ENCODE results near the gene ADAM23. TPM values are rescaled to one million over a fixed set of nuclear protein-coding genes. Genes with fewer than 3 reads are reported as not detected.

The ADAM23 gene
- total and polyA plus RNA-seq, 2 of the 13 experiments (the other 11 are each of a cell fraction or from before 2014, with no cell fraction given), result 0.04 TPM; not detected in 1

DNA sequence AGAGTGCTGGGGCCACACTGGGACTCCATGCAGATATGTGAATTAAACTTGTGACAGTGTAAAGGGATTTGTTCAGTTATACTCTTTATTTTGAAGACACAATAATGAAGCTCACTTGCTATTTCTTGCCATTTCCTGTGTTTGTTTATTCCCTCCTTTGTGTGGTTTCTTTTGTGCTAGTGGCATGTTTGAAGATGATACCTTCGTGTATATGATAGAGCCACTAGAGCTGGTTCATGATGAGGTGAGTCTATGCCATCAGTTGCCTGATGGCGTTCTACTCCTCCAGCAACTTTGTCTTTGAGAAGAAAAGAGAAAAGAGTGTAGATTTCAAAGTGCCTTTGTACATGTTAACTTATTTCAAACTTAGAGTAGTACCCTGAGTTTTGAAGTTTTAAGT, 99.7 kb downstream of the ADAM23 start:
- no peaks in the 10 kb centered on the region for H3K79me2 ChIP-seq (ENCODE audit: insufficient read depth, low read length)
- no peak overlapping the region for H3K4me2 ChIP-seq (ENCODE audit: low read depth, low read length)
- H3K27me3 ChIP-seq (ENCODE audit: control insufficient read depth in 1 of 2, insufficient read depth in 2 of 2, low read length in 2 of 2), result no peaks in the 10 kb centered on the region
- no peak overlapping the region for H3K9ac ChIP-seq (ENCODE audit: insufficient read depth, low read depth, low read length)
- H4K20me1 ChIP-seq (ENCODE audit: insufficient read depth, low read length), result no peaks in the 10 kb centered on the region
- POLR2A ChIA-PET, result no interaction called here
- H2AFZ ChIP-seq (ENCODE audit: low read length), result no peak overlapping the region
- no peak for FAIRE-seq
- no peaks in the 10 kb centered on the region for H3K9me3 ChIP-seq (ENCODE audit: low read length)
- H3K4me1 ChIP-seq (ENCODE audit: insufficient read depth, low read length), result no peaks in the 10 kb centered on the region
- no peak for DNase-seq (ENCODE audit: low spot score)
- in situ Hi-C loops (cut with HindIII; ENCODE audit: extremely low pct_ligation_motif_present, low pct_unique_long_range_greater_than_20kb), result no loop called here
- ATAC-seq, result no peak
- H3K27ac ChIP-seq (ENCODE audit: extremely low read length, insufficient read depth, low read length), result no peak overlapping the region
- no TSS peak for BruUV-seq (replicated peaks)
- 2% methylated on average over 2 of the region's 2 CpGs for WGBS (ENCODE audit: low lambda C conversion rate)
- CTCF ChIA-PET (ENCODE audit: low intra/inter-chr PET ratio, low total read pairs), result no interaction called here
- H3K4me3 ChIP-seq (replicated peaks in 1 of 3; ENCODE audit: insufficient read depth in 1 of 3, low read depth in 2 of 3, low read length in 3 of 3), result no peak overlapping the region
- intact Hi-C loops (cut with micrococcal nuclease; ENCODE audit: unreplicated experiment), result no loop called here
- H3K36me3 ChIP-seq (replicated peaks in 1 of 2; ENCODE audit: control insufficient read depth in 1 of 2, insufficient read depth in 2 of 2, low read length in 2 of 2), result no peaks in the 10 kb centered on the region
- TF ChIP-seq, protein P1, sequence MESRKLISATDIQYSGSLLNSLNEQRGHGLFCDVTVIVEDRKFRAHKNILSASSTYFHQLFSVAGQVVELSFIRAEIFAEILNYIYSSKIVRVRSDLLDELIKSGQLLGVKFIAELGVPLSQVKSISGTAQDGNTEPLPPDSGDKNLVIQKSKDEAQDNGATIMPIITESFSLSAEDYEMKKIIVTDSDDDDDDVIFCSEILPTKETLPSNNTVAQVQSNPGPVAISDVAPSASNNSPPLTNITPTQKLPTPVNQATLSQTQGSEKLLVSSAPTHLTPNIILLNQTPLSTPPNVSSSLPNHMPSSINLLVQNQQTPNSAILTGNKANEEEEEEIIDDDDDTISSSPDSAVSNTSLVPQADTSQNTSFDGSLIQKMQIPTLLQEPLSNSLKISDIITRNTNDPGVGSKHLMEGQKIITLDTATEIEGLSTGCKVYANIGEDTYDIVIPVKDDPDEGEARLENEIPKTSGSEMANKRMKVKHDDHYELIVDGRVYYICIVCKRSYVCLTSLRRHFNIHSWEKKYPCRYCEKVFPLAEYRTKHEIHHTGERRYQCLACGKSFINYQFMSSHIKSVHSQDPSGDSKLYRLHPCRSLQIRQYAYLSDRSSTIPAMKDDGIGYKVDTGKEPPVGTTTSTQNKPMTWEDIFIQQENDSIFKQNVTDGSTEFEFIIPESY (CRISPR knock-in tag; IDR thresholded peaks at IDR 0.05), result no peak
- no peak for TF ChIP-seq DPF2 (CRISPR knock-in tag; IDR thresholded peaks at IDR 0.05; ENCODE audit: borderline replicate concordance, low read depth)
- no peak for TF ChIP-seq ZNF451 (CRISPR knock-in tag; IDR thresholded peaks at IDR 0.05)
- TF ChIP-seq BCL6 (CRISPR knock-in tag; IDR thresholded peaks at IDR 0.05), result no peak
- TF ChIP-seq, protein P2, sequence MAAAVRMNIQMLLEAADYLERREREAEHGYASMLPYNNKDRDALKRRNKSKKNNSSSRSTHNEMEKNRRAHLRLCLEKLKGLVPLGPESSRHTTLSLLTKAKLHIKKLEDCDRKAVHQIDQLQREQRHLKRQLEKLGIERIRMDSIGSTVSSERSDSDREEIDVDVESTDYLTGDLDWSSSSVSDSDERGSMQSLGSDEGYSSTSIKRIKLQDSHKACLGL (CRISPR knock-in tag; IDR thresholded peaks at IDR 0.05), result no peak
- TF ChIP-seq SP5 (CRISPR knock-in tag; IDR thresholded peaks at IDR 0.05; ENCODE audit: borderline replicate concordance, low read depth), result no peak
- TF ChIP-seq, protein P3, sequence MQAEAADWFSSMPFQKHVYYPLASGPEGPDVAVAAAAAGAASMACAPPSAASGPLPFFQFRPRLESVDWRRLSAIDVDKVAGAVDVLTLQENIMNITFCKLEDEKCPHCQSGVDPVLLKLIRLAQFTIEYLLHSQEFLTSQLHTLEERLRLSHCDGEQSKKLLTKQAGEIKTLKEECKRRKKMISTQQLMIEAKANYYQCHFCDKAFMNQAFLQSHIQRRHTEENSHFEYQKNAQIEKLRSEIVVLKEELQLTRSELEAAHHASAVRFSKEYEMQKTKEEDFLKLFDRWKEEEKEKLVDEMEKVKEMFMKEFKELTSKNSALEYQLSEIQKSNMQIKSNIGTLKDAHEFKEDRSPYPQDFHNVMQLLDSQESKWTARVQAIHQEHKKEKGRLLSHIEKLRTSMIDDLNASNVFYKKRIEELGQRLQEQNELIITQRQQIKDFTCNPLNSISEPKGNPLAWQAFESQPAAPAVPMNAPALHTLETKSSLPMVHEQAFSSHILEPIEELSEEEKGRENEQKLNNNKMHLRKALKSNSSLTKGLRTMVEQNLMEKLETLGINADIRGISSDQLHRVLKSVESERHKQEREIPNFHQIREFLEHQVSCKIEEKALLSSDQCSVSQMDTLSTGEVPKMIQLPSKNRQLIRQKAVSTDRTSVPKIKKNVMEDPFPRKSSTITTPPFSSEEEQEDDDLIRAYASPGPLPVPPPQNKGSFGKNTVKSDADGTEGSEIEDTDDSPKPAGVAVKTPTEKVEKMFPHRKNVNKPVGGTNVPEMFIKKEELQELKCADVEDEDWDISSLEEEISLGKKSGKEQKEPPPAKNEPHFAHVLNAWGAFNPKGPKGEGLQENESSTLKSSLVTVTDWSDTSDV (CRISPR knock-in tag; IDR thresholded peaks at IDR 0.05), result no peak
- no peak for TF ChIP-seq RBM39 (IDR thresholded peaks at IDR 0.05; ENCODE audit: low read depth, low read length, poor library complexity, severe bottlenecking)
- no peak for TF ChIP-seq TCF12 (IDR thresholded peaks at IDR 0.05)
- TF ChIP-seq TCF12 (CRISPR knock-in tag; IDR thresholded peaks at IDR 0.05), result no peak
- no peak for TF ChIP-seq PHB2 (IDR thresholded peaks at IDR 0.05; ENCODE audit: partially characterized antibody)
- TF ChIP-seq, protein P4, sequence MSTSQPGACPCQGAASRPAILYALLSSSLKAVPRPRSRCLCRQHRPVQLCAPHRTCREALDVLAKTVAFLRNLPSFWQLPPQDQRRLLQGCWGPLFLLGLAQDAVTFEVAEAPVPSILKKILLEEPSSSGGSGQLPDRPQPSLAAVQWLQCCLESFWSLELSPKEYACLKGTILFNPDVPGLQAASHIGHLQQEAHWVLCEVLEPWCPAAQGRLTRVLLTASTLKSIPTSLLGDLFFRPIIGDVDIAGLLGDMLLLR (CRISPR knock-in tag; IDR thresholded peaks at IDR 0.05), result no peak
- TF ChIP-seq, protein P5, sequence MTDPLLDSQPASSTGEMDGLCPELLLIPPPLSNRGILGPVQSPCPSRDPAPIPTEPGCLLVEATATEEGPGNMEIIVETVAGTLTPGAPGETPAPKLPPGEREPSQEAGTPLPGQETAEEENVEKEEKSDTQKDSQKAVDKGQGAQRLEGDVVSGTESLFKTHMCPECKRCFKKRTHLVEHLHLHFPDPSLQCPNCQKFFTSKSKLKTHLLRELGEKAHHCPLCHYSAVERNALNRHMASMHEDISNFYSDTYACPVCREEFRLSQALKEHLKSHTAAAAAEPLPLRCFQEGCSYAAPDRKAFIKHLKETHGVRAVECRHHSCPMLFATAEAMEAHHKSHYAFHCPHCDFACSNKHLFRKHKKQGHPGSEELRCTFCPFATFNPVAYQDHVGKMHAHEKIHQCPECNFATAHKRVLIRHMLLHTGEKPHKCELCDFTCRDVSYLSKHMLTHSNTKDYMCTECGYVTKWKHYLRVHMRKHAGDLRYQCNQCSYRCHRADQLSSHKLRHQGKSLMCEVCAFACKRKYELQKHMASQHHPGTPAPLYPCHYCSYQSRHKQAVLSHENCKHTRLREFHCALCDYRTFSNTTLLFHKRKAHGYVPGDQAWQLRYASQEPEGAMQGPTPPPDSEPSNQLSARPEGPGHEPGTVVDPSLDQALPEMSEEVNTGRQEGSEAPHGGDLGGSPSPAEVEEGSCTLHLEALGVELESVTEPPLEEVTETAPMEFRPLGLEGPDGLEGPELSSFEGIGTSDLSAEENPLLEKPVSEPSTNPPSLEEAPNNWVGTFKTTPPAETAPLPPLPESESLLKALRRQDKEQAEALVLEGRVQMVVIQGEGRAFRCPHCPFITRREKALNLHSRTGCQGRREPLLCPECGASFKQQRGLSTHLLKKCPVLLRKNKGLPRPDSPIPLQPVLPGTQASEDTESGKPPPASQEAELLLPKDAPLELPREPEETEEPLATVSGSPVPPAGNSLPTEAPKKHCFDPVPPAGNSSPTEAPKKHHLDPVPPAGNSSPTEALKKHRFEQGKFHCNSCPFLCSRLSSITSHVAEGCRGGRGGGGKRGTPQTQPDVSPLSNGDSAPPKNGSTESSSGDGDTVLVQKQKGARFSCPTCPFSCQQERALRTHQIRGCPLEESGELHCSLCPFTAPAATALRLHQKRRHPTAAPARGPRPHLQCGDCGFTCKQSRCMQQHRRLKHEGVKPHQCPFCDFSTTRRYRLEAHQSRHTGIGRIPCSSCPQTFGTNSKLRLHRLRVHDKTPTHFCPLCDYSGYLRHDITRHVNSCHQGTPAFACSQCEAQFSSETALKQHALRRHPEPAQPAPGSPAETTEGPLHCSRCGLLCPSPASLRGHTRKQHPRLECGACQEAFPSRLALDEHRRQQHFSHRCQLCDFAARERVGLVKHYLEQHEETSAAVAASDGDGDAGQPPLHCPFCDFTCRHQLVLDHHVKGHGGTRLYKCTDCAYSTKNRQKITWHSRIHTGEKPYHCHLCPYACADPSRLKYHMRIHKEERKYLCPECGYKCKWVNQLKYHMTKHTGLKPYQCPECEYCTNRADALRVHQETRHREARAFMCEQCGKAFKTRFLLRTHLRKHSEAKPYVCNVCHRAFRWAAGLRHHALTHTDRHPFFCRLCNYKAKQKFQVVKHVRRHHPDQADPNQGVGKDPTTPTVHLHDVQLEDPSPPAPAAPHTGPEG (CRISPR knock-in tag; IDR thresholded peaks at IDR 0.05), result no peak
- no peak for TF ChIP-seq ZNF713 (CRISPR knock-in tag; IDR thresholded peaks at IDR 0.05)

Data from HepG2 (cell line).